Suprapubic skin (tissue), 3 donors: ENCODE results near the gene PDS5B.

Experiments used
- CTCF ChIP-seq, 2 donors: fragments of 200-600 bp in 1 of 2; fragments of 450-650 bp in 1 of 2; sonication (generic) in 1 of 2; IDR thresholded peaks; one replicate each; pipeline ENCODE4 v1.5.1; 2016 to 2019; ENCODE audit warnings: antibody characterized with exemption in 2 of 2, mild to moderate bottlenecking in 1 of 2, moderate library complexity in 1 of 2
- POLR2AphosphoS5 ChIP-seq, 3 donors: sonication (generic); formaldehyde crosslinking; IDR thresholded peaks; one replicate each; pipeline ENCODE4 v1.6.1; 2017; ENCODE audit warnings: antibody characterized with exemption in 3 of 3

GRCh38 chr13:32553720-32554119 lies 32.5 kb upstream of the PDS5B start:
- TF ChIP-seq POLR2AphosphoS5 (IDR thresholded peaks at IDR 0.05) (no peak), CTCF (IDR thresholded peaks at IDR 0.05) (no peak)
